Stomach (tissue), 4 donors: ENCODE measurements around the gene SLC38A2.

Source experiments
- EP300 ChIP-seq: sonication (generic); formaldehyde crosslinking; IDR thresholded peaks from one replicate; pipeline ENCODE4 v1.6.1; 2017; ENCODE audit warnings: antibody characterized with exemption
- POLR2A ChIP-seq, 4 donors: fragments of 450-650 bp; IDR thresholded peaks; one replicate each; pipeline ENCODE4 v1.6.1; 2016; ENCODE audit warnings: antibody characterized with exemption in 4 of 4, control low read depth in 2 of 4, mild to moderate bottlenecking in 1 of 4, moderate library complexity in 1 of 4
- TF ChIP-seq, protein P1 (sequence below), 7 experiments: fragments of 450-650 bp in 4 of 7; fragments of 200-600 bp in 3 of 7; sonication (generic) in 3 of 7; IDR thresholded peaks; one replicate each; pipeline ENCODE4 v1.5.1; 2016 to 2019; ENCODE audit warnings: antibody characterized with exemption in 7 of 7, control low read depth in 2 of 7, mild to moderate bottlenecking in 1 of 7

DNA sequence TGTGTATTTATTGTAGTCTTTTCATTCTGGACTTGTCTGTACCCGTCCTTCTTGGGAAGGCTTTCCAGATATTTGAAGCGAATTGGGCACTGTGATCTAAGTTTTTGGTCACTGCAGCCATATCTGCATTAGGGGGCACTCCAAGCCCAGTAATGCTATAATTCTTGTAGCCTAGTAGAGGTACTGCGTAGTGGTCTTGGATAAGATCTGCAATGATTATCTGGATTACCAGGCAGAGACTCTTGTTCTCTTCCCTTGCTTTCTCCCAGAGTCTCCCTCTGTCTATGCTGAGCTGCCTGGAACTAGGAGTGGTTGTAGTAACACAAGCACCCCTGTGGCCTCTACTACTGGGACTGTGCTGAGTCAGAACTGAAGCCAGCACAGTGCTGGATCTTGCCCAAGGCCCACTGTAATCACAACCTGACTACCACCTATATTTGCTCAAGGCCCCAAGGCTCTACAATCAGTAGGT is 30.0 kb downstream of the SLC38A2 start:
- TF ChIP-seq, protein P1, sequence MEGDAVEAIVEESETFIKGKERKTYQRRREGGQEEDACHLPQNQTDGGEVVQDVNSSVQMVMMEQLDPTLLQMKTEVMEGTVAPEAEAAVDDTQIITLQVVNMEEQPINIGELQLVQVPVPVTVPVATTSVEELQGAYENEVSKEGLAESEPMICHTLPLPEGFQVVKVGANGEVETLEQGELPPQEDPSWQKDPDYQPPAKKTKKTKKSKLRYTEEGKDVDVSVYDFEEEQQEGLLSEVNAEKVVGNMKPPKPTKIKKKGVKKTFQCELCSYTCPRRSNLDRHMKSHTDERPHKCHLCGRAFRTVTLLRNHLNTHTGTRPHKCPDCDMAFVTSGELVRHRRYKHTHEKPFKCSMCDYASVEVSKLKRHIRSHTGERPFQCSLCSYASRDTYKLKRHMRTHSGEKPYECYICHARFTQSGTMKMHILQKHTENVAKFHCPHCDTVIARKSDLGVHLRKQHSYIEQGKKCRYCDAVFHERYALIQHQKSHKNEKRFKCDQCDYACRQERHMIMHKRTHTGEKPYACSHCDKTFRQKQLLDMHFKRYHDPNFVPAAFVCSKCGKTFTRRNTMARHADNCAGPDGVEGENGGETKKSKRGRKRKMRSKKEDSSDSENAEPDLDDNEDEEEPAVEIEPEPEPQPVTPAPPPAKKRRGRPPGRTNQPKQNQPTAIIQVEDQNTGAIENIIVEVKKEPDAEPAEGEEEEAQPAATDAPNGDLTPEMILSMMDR (IDR thresholded peaks at IDR 0.05), result peak in 3 of 7 experiments; percentile 42 to 70 (median 55)
- TF ChIP-seq EP300 (no peak), POLR2A (IDR thresholded peaks at IDR 0.05) (no peak)
